Body of pancreas (tissue), 4 donors: ENCODE data around the gene TIMM23B.

Experiments used
- POLR2A ChIP-seq, 3 donors: fragments of 450-650 bp; IDR thresholded peaks; one replicate each; pipeline ENCODE4 v1.6.1; 2016; ENCODE audit warnings: antibody characterized with exemption in 3 of 3, mild to moderate bottlenecking in 2 of 3
- TF ChIP-seq, protein P1 (sequence below), 7 experiments: fragments of 450-650 bp in 4 of 7; fragments of 200-600 bp in 3 of 7; sonication (generic) in 3 of 7; IDR thresholded peaks; one replicate each; pipeline ENCODE4 v1.5.1; 2016 to 2019; ENCODE audit warnings: antibody characterized with exemption in 7 of 7

DNA sequence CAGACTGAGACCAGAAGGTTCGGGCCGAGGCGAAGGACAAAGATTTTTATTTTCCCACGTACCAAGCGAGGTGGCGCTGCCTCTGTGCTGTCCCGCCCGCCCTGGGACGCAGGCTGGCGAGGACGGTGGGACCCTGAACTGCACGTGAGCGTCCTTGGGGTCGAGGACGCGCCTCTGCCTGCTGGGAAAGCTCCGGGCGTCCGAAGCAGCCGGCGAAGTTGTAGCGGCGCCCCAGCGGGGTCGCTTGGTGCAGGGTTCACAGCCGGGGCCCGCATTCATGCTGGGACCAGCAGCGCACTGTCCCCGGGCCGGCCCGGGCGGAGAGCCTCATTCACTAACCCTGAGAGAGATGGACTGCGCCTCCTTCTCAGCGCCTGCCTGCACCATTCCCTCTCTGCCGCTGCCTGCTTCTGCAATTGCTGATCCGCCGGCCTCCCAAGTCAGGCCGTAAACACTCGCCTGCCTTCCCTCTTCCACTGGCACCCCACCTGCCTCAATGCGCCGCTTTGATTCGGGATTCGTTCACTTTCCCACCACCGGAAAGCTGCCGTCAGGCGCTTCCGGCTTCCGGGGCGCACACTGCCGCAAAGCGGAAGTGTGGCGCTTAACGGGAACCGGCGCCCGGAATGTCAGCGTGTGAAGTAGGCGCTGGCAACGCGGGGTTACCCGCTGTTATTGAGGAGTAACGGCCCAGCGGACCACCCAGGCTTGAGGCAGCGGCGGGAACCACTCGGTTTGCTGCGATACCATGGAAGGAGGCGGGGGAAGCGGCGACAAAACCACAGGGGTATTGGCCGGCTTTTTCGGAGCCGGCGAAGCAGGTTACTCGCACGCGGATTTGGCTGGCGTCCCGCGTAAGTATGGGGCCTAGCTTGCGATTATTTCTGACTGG, at the start of gene TIMM23B, which contains the start of gene PARG:
- TF ChIP-seq, protein P1, sequence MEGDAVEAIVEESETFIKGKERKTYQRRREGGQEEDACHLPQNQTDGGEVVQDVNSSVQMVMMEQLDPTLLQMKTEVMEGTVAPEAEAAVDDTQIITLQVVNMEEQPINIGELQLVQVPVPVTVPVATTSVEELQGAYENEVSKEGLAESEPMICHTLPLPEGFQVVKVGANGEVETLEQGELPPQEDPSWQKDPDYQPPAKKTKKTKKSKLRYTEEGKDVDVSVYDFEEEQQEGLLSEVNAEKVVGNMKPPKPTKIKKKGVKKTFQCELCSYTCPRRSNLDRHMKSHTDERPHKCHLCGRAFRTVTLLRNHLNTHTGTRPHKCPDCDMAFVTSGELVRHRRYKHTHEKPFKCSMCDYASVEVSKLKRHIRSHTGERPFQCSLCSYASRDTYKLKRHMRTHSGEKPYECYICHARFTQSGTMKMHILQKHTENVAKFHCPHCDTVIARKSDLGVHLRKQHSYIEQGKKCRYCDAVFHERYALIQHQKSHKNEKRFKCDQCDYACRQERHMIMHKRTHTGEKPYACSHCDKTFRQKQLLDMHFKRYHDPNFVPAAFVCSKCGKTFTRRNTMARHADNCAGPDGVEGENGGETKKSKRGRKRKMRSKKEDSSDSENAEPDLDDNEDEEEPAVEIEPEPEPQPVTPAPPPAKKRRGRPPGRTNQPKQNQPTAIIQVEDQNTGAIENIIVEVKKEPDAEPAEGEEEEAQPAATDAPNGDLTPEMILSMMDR (IDR thresholded peaks at IDR 0.05) = peak in 1 of 7 experiments; percentile 12
- peak in 2 of 3 donors; percentile 67 to 68 for TF ChIP-seq POLR2A (IDR thresholded peaks at IDR 0.05)
